Stromal cell of bone marrow (primary cell): ENCODE data around the gene ARID2.

ENCODE experiments used
- DNase-seq: peaks from one replicate; pipeline ENCODE4 v3.0.0-alpha.2; 2012; ENCODE audit warnings: low read depth

The ARID2 gene

DNA sequence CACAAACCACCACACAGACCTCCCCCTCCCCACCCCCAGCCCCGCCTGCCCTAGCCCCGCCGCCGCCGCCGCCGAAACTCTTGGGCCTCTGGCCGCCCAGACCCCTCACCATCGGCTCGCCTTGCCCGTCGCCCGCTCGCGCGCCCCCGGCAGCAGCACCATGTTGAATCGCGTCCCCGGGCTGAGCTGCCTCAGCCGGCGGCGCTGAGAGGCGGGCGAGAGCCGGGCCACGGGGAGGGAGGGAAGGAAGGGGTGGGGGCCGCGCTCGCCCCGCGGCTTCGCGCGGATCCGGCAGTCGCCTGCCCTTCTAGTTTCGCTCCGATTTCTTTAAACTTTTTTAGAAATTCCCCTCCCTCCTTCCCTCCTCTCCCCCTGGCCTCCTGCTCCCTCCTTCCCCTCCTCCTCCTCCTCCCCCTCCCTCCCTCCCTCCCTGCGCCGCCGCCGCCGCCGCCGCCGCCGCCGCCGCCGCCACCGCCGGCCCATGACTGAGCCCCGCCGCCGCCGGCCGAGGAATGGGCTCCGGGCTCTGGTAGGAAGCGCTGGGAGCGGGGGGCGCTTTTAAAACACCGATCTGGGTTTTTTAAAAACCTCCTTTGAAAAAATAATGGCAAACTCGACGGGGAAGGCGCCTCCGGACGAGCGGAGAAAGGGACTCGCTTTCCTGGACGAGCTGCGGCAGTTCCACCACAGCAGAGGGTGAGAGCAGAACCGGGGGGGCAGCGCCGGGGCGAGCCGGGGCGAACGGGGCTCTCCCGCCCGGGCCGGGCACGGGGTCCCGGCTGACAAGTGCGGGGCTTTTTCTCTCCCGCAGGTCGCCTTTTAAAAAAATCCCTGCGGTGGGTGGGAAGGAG is at the start of gene ARID2:
Gene ARID2, plus strand, starts transcription at position 474 of the 851 bp plus-strand sequence. Its CDS starts 131 bp downstream, at position 605.
- peak; percentile 47 for DNase-seq

GRCh38 chr12:45680362-45680761 is 49.1 kb upstream of the ARID2 start:
- DNase-seq = no peak

DNA sequence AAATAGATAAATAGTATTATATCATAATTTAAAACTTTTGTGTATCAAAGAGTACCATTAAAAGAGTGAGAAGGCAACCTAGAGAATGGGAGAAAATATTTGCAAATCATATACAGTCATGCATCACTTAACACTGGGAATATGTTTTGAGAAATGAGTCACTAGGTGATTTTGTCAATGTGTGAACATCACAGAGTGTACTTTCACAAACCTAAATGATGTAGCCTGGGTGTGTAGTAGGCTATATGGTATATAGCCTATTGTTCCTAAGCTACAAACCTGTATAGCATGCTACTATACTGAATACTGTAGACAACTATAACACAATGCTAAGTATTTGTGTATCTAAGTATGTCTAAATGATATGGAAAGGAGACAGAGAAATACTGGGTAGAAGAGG is 48.0 kb upstream of the ARID2 start:
- no peak for DNase-seq

DNA sequence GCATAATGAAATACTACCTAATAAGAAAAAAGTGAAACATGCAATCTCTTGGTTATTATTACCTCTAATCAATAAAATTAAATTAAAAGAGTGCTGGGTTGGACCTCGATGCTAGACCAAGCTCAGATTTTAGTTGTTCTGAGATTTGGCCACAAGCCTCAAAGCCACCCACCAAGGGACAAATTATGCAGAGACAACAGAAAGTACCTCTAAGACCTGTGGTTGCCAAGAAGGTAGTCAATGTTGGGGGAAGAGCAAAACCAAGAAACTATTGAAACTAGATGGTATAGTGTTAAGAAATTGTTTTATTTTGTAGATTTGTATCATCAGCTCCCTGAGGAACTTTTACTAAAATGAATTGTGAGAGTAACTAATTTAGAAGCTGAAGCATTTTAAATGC is 43.8 kb upstream of the ARID2 start:
- DNase-seq = no peak

- no peak for DNase-seq
Measured at GRCh38 chr12:45687081-45688015, 42.2 kb upstream of the ARID2 start.

GRCh38 chr12:45688183-45688582 is 41.3 kb upstream of the ARID2 start:
- DNase-seq = no peak

DNA sequence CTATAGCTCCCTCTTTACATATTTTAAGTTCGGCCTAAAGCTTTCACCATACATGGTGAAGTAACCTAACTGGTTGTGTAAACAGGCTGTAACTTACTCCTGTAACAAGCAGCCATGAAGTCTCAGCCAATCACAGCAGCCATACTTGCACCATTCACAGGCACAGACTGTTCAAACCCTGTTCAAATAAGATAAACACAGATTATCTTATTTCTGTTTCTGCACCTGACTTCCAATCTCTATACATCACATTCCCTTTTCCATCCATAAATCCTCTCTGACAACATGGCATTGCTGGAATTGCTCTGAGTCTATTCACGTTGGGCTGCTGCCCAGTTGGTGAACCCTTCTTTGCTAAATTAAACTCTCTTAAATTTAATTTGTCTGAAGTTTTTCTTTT is 34.5 kb upstream of the ARID2 start:
- DNase-seq = no peak

DNA sequence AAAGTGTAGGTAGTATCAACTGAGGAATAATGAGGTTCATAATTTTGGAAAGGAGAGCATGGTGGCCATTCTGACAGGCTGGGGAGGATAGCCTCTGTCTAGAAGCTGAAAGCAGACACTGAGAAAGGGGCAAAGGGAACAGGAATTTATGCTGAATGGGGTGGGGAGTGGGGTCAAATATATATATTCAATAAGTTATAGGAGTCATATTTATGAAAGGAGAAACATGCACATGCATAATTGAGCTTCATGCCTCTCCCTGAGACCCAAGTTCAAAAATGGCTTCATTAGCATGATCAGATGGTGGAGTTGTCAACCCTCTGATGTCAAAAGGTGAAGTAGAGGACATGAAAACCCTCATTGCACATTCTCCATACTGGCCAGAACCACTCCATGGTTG is 33.9 kb upstream of the ARID2 start:
- DNase-seq = no peak

DNA sequence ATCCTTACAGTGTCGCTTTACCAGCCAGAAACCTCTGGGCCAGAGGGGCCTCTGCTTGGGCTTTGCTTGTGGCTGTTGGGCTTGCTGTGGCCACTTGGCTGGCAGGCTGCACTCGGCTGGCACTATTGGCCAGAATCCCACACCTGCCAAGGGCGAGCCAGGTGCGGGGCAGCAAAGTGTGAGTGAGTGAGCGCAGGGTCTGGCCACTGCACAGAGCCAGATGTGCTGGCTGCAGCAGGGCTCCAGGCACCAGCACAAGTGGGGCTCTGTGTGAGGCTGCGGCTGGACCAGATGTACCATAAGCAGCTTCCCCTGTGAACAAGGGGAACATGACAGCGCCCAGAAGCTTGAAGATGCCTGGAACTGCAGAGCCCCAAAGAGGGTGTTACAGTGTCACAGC is 33.5 kb upstream of the ARID2 start:
- DNase-seq = no peak

DNA sequence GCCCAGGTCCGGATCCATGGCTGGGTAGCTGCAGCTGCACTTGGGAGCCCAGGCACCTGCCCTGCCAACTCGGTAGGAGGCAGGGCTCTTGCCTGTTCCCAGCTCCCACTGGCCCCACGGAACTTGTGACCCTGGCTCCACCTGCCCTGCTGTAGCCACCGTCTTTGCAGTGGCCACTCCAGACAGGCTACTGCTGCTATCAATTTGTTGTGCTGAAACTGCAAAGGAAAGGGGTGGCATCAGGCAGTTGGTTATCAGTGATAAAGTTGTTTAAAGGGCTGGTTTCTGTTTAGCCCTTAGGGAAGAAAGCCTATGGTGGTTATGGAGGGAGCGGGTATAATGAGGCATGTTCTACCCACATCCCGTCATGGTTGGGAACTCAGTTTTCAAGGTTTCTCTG is 32.1 kb upstream of the ARID2 start:
- DNase-seq = no peak

DNA sequence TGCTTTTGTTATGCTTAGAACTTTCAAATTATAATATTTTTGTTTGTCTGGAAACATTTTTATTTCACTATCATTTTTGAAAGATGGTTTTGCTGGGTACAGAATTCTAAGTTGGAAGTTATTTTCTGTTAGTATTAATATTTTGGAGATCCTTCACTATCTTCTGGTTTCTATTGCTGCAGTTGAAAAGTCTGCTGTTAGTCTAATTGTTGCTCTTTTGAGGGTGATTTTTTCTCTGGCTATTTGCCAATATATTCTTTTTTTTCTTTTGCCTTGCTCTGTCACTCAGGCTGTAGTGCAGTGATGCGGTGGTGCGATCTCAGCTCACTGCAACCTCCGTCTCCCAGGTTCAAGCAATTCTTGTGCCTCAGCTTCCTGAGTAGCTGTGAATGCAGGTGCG is 28.2 kb upstream of the ARID2 start:
- no peak for DNase-seq

- peak; percentile 12 for DNase-seq
Measured at GRCh38 chr12:45703942-45704341, 25.6 kb upstream of the ARID2 start.

- DNase-seq = no peak
Measured at GRCh38 chr12:45704968-45705367, 24.5 kb upstream of the ARID2 start.

DNA sequence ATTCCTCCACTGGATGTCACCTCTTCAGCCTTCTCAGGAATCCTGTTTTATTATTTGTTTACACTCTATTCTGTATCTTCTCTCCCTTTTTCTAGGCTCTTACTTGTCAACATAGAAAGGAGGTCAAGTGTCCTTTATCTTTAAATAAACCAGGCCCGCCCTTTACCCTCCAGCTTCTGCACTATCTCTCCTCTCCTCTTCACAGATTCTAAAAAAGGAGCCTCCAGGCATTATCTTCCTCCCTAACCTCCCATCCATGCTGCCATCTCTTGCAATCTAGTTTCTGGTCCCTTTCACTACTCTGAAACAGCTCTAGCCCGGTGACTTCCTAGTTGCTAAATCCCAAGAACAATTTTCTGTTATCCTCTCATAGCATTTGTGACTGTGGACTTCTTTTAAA is 24.1 kb upstream of the ARID2 start:
- no peak for DNase-seq

GRCh38 chr12:45707241-45707857 is 22.2 kb upstream of the ARID2 start:
- no peak for DNase-seq

- DNase-seq = no peak
Measured at GRCh38 chr12:45708363-45708762, 21.1 kb upstream of the ARID2 start.

GRCh38 chr12:45708901-45709300 is 20.6 kb upstream of the ARID2 start:
- DNase-seq = no peak

DNA sequence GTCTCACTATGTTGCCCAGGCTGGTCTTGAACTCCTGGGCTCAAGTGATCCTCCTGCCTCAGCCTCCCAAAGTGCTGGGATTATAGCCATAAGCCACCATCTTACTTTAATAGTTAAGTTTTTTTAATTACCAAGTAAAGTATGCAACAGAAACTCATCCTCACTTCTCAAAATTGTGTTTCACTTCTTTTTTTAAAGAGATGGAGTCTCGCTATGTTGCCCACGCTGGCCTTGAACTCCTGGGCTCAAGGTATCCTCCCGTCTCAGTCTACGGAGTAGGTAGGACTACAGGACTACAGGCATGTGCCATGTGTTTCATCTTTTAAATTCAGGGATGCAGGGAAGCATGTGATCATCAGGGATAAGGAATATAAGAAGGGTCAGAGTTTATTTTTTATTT is 17.2 kb upstream of the ARID2 start:
- no peak for DNase-seq

DNA sequence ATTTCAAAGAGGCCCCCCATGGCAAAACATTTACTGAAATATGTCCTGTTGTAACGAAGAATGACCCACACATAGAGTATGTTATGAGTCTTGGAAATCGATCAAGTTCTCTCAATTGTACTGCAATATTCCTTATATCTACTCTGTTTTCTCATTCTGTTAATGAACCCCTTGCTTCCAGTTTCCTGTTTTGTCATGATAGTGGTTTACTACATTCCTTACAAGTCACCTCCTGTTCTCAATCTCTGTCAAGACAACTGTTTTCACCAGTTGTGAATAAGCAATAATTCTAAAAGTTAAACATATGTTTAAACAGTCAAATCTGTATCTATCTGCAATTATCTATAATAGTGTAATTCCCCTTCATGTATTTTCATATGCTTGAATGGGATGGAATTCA is 16.4 kb upstream of the ARID2 start:
- DNase-seq = no peak

- no peak for DNase-seq
Measured at GRCh38 chr12:45718306-45718705, 11.2 kb upstream of the ARID2 start.

- no peak for DNase-seq
Measured at GRCh38 chr12:45720069-45720468, 9.4 kb upstream of the ARID2 start.

DNA sequence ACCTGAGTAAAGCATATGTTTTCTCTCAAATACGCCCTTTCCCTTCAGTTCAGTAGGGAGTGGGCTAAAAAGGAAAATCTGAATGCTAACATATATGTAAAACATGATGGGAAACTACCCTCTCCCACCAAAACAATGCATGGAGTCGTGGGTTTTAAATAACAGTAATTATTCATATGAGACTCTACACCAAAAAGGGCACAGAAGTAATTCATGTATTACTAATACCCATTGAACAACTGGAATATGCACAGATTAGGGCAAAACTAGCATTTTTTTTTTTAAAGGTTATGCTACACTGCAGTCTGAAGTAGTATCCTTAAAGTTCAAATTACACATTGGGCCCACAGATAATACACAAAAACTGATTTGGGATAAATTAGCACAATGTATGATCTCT is 8.1 kb upstream of the ARID2 start:
- DNase-seq = no peak

- no peak for DNase-seq
Measured at GRCh38 chr12:45721954-45722353, 7.6 kb upstream of the ARID2 start.
